IMR-90 (cell line): ENCODE measurements around the gene SFSWAP.

Experiments used
- CEBPB ChIP-seq: IDR thresholded peaks from 2 replicates; pipeline ENCODE4 v1.6.1; 2012; ENCODE audit warnings: low read depth, low read length, improper control_type of control experiment
- CTCF ChIP-seq: conservative IDR thresholded peaks from 2 replicates; pipeline ENCODE4 v1.5.1; 2012; ENCODE audit warnings: mild to moderate bottlenecking, low read depth, low read length, improper control_type of control experiment
- MXI1 ChIP-seq: IDR thresholded peaks from 2 replicates; pipeline ENCODE4 v1.6.1; 2012; ENCODE audit warnings: low read depth, mild to moderate bottlenecking, low read length, moderate library complexity, borderline replicate concordance
- POLR2A ChIP-seq: IDR thresholded peaks from 2 replicates; pipeline ENCODE4 v1.6.1; 2012; ENCODE audit warnings: mild to moderate bottlenecking, low read depth, low read length
- RAD21 ChIP-seq: IDR thresholded peaks from 2 replicates; pipeline ENCODE4 v1.6.1; 2012; ENCODE audit warnings: low read length, improper control_type of control experiment
- RCOR1 ChIP-seq: IDR thresholded peaks from 2 replicates; pipeline ENCODE4 v1.6.1; 2012; ENCODE audit warnings: mild to moderate bottlenecking, low read length, improper control_type of control experiment; ENCODE audit not compliant: insufficient replicate concordance
- SMC3 ChIP-seq: fragments of 150-350 bp; IDR thresholded peaks from 2 replicates; pipeline ENCODE4 v1.6.1; 2016; ENCODE audit warnings: low read depth, mild to moderate bottlenecking, antibody characterized with exemption, low read length, moderate library complexity

DNA sequence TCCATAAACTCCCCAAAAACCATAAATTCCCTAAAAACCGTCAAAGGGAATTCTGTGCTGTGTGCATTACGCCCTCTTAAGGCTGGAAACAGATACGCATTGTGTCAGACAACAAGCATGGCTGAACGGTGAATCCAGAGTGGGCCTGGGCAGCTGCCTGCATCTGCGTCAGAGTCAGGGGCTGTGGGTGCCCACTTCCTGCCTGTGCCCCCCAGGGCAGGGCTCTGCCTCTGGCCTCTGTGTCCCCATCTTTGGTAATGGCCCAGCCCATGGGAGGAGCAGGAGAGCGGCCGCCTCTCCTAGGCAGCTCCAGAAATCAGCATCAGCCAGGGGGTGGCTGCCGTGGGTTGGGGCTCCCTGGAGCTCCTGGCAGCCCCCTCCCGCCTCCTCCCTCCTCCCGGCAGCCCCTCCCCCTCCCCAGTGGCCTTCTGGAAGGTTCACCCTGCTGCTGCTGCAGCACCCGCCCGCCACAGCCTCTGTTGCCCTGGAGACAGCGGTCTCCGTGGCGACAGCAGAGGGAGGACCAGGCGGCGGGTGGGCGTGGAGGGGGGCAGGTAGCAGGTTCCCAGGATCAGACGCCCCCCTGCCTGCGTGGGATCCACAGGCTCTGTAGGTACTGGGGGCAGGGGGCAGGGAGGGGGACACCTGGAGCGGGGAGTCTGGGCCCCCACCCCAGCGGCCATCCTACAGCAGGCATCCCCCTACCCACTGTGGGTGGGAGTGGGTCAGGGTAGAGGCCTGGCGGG, 123.2 kb downstream of the SFSWAP start:
- no peak for TF ChIP-seq CEBPB
- no peak for TF ChIP-seq RCOR1
- peak; percentile 49 for TF ChIP-seq CTCF
- no peak for TF ChIP-seq POLR2A
- TF ChIP-seq RAD21 = peak; percentile 41; the same call in 1 of the 2 replicates
- no peak for TF ChIP-seq MXI1
- 0 out of 2 replicates have a peak, but pooled peaks have one; percentile 18 for TF ChIP-seq SMC3
